ENCODE results near the gene OCA2. TPM values are rescaled to one million over a fixed set of nuclear protein-coding genes. Genes with fewer than 3 reads are reported as not detected.

The OCA2 gene
- total RNA-seq, 1 donor: not detected

GRCh38 chr15:27894645-27895044, 204.5 kb downstream of the OCA2 start:
- no peak overlapping the region for H3K4me3 ChIP-seq (ENCODE audit: low read depth, low read length)
- DNase-seq (ENCODE audit: low read depth): no peak
- TF ChIP-seq CTCF (IDR thresholded peaks at IDR 0.05; ENCODE audit: insufficient read depth, low read length): no peak

- DNase-seq (ENCODE audit: low read depth): no peak
- H3K4me3 ChIP-seq (ENCODE audit: low read depth, low read length): no peak overlapping the region
- TF ChIP-seq CTCF (IDR thresholded peaks at IDR 0.05; ENCODE audit: insufficient read depth, low read length): no peak
Measured at GRCh38 chr15:27889258-27889657, 209.9 kb downstream of the OCA2 start.

GRCh38 chr15:27885201-27885600, 213.9 kb downstream of the OCA2 start:
- H3K4me3 ChIP-seq (ENCODE audit: low read depth, low read length): no peak overlapping the region
- no peak for DNase-seq (ENCODE audit: low read depth)
- TF ChIP-seq CTCF (IDR thresholded peaks at IDR 0.05; ENCODE audit: insufficient read depth, low read length): no peak

GRCh38 chr15:27884726-27885125, 214.4 kb downstream of the OCA2 start:
- no peak for TF ChIP-seq CTCF (IDR thresholded peaks at IDR 0.05; ENCODE audit: insufficient read depth, low read length)
- no peak overlapping the region for H3K4me3 ChIP-seq (ENCODE audit: low read depth, low read length)
- no peak for DNase-seq (ENCODE audit: low read depth)

- no peak for DNase-seq (ENCODE audit: low read depth)
- TF ChIP-seq CTCF (IDR thresholded peaks at IDR 0.05; ENCODE audit: insufficient read depth, low read length): no peak
- H3K4me3 ChIP-seq (ENCODE audit: low read depth, low read length): no peak overlapping the region
Measured at GRCh38 chr15:27878841-27879240, 220.3 kb downstream of the OCA2 start.

GRCh38 chr15:27873828-27874227, 225.3 kb downstream of the OCA2 start:
- no peak for DNase-seq (ENCODE audit: low read depth)
- no peak for TF ChIP-seq CTCF (IDR thresholded peaks at IDR 0.05; ENCODE audit: insufficient read depth, low read length)

GRCh38 chr15:27873039-27873438, 226.1 kb downstream of the OCA2 start:
- TF ChIP-seq CTCF (IDR thresholded peaks at IDR 0.05; ENCODE audit: insufficient read depth, low read length): no peak
- DNase-seq (ENCODE audit: low read depth): no peak
- no peak overlapping the region for H3K4me3 ChIP-seq (ENCODE audit: low read depth, low read length)

More at GRCh38 chr15:27873828-27874227, 225.3 kb downstream of the OCA2 start:
- no peak overlapping the region for H3K4me3 ChIP-seq (ENCODE audit: low read depth, low read length)
